GM23338 (cell line): ENCODE results near the gene BANK1. TPM values are rescaled to one million over a fixed set of nuclear protein-coding genes. Genes with fewer than 3 reads are reported as not detected.

Experiments
- ATAC-seq: fragments of 200-7000 bp; cut with Tn5 transposase; 3 replicates; pipeline ENCODE4 v1.9.1; 2020
- DNase-seq: peaks from one replicate; pipeline ENCODE4 v3.0.0-alpha.2; 2015; ENCODE audit warnings: low spot score
- H2AFZ ChIP-seq: fragments of 200-600 bp; sonication (generic); 2 replicates; pipeline ENCODE4 v1.8.0; 2016; ENCODE audit warnings: antibody characterized with exemption, mild to moderate bottlenecking, moderate library complexity
- H3F3A ChIP-seq: fragments of 200-600 bp; sonication (generic); replicated peaks from 2 replicates; pipeline ENCODE4 v1.8.0; 2017; ENCODE audit warnings: antibody characterized with exemption, mixed run types, low read depth
- H3K27ac ChIP-seq: fragments of 200-600 bp; sonication (generic); 2 replicates; pipeline ENCODE4 v1.6.1; 2016; ENCODE audit warnings: low read depth
- H3K27me3 ChIP-seq: fragments of 200-600 bp; sonication (generic); 2 replicates; pipeline ENCODE4 v1.8.0; 2016; ENCODE audit warnings: mild to moderate bottlenecking, mixed run types, moderate library complexity; ENCODE audit not compliant: insufficient read depth
- H3K36me3 ChIP-seq: fragments of 200-600 bp; sonication (generic); 2 replicates; pipeline ENCODE4 v1.8.0; 2016; ENCODE audit warnings: mild to moderate bottlenecking; ENCODE audit not compliant: insufficient read depth
- H3K4me1 ChIP-seq: fragments of 200-600 bp; sonication (generic); 2 replicates; pipeline ENCODE4 v1.8.0; 2016; ENCODE audit warnings: mild to moderate bottlenecking, moderate library complexity; ENCODE audit not compliant: insufficient read depth
- H3K4me2 ChIP-seq: fragments of 200-600 bp; sonication (generic); 2 replicates; pipeline ENCODE4 v1.7.1; 2017; ENCODE audit warnings: mixed run types
- H3K4me3 ChIP-seq: fragments of 200-600 bp; sonication (generic); 2 replicates; pipeline ENCODE4 v1.6.1; 2016; ENCODE audit warnings: mixed run types
- H3K79me2 ChIP-seq: fragments of 200-600 bp; sonication (generic); replicated peaks from 2 replicates; pipeline ENCODE4 v1.8.0; 2017; ENCODE audit warnings: mild to moderate bottlenecking; ENCODE audit not compliant: insufficient read depth
- H3K9me2 ChIP-seq: fragments of 200-600 bp; sonication (generic); 2 replicates; pipeline ENCODE4 v1.8.0; 2017; ENCODE audit not compliant: insufficient read depth
- H4K20me1 ChIP-seq: fragments of 200-600 bp; sonication (generic); replicated peaks from 2 replicates; pipeline ENCODE4 v1.8.0; 2017; ENCODE audit warnings: mild to moderate bottlenecking; ENCODE audit not compliant: insufficient read depth
- H3K27ac Mint-ChIP-seq: 2 replicates; pipeline ENCODE4 v1.8.0; 2020; ENCODE audit warnings: inconsistent platforms, mild to moderate bottlenecking, moderate library complexity, mixed read lengths
- H3K27me3 Mint-ChIP-seq: 3 replicates; pipeline ENCODE4 v1.8.0; 2022; ENCODE audit warnings: low read depth, mild to moderate bottlenecking, moderate library complexity, mixed read lengths, inconsistent platforms; ENCODE audit not compliant: insufficient read depth, poor library complexity
- H3K36me3 Mint-ChIP-seq: 3 replicates; pipeline ENCODE4 v1.8.0; 2021; ENCODE audit warnings: low read depth, mild to moderate bottlenecking, inconsistent platforms, moderate library complexity, mixed read lengths
- H3K4me1 Mint-ChIP-seq: 3 replicates; pipeline ENCODE4 v1.8.0; 2020; ENCODE audit warnings: mild to moderate bottlenecking, inconsistent platforms, mixed read lengths
- H3K4me3 Mint-ChIP-seq: 3 replicates; pipeline ENCODE4 v1.8.0; 2021; ENCODE audit warnings: moderate library complexity, mild to moderate bottlenecking, inconsistent platforms, mixed read lengths
- H3K9me3 Mint-ChIP-seq: 3 replicates; pipeline ENCODE4 v1.8.0; 2020; ENCODE audit warnings: moderate library complexity, mild to moderate bottlenecking, inconsistent platforms, mixed read lengths
- CREB1 ChIP-seq: fragments of 250-450 bp; sonication (Bioruptor Pico); IDR thresholded peaks from 2 replicates; pipeline ENCODE4 v1.5.0; 2020; ENCODE audit warnings: low read depth, mild to moderate bottlenecking, moderate library complexity
- EZH2 ChIP-seq: fragments of 200-600 bp; sonication (generic); IDR thresholded peaks from one replicate; pipeline ENCODE4 v1.8.0; 2017; ENCODE audit warnings: antibody characterized with exemption, mild to moderate bottlenecking, low read depth; ENCODE audit not compliant: unreplicated experiment
- EZH2phosphoT487 ChIP-seq: fragments of 200-600 bp; sonication (generic); IDR thresholded peaks from one replicate; pipeline ENCODE4 v1.8.1; 2018; ENCODE audit warnings: antibody characterized with exemption; ENCODE audit not compliant: unreplicated experiment
- JUNB ChIP-seq: IDR thresholded peaks from one replicate; pipeline ENCODE4 v1.6.1; 2016; ENCODE audit warnings: antibody characterized with exemption; ENCODE audit not compliant: unreplicated experiment
- NANOG ChIP-seq: IDR thresholded peaks from 2 replicates; pipeline ENCODE4 v1.6.1; 2016; ENCODE audit warnings: antibody characterized with exemption, borderline replicate concordance
- POLR2AphosphoS5 ChIP-seq: IDR thresholded peaks from 2 replicates; pipeline ENCODE4 v1.6.1; 2016; ENCODE audit warnings: antibody characterized with exemption, low read depth
- STAT1 ChIP-seq: IDR thresholded peaks from one replicate; pipeline ENCODE4 v1.6.1; 2016; ENCODE audit warnings: antibody characterized with exemption; ENCODE audit not compliant: unreplicated experiment
- ZNF114 ChIP-seq: fragments of 250-450 bp; sonication (Bioruptor Pico); IDR thresholded peaks from 2 replicates; pipeline ENCODE4 v1.5.0; 2020; ENCODE audit warnings: mild to moderate bottlenecking, moderate library complexity
- ZNF331 ChIP-seq: fragments of 250-450 bp; sonication (Bioruptor Pico); IDR thresholded peaks from 2 replicates; pipeline ENCODE4 v1.5.0; 2020; ENCODE audit warnings: low read depth, mild to moderate bottlenecking, moderate library complexity
- polyA plus RNA-seq: library from polyadenylated mRNA; unstranded; fragments of >200 nt; fragmentation: Nextera tagmentation; extraction: Ambion mirVana; gene quantifications from 2 replicates; pipeline ENCODE4 v1.2.1, GENCODE V29; 2016
- total RNA-seq: library from RNA; depleted of rRNA; stranded (reverse); fragments of >200 nt; shearing (Covaris generic); gene quantifications from 2 replicates; pipeline ENCODE4 v1.2.3, GENCODE V29; 2014
- TF ChIP-seq, protein P1 (sequence below): IDR thresholded peaks from one replicate; pipeline ENCODE4 v1.6.1; 2018; ENCODE audit warnings: antibody characterized with exemption; ENCODE audit not compliant: unreplicated experiment
- TF ChIP-seq, protein P2 (sequence below), 2 experiments: fragments of 200-600 bp in 1 of 2; sonication (generic) in 1 of 2; conservative IDR thresholded peaks; 2 replicates each; pipeline versions ENCODE4 v1.5.1 to v1.6.1; 2016 to 2017; ENCODE audit warnings: antibody characterized with exemption in 2 of 2, low read depth in 2 of 2, mild to moderate bottlenecking in 2 of 2, moderate library complexity in 1 of 2
- TF ChIP-seq, protein P3 (sequence below): IDR thresholded peaks from 2 replicates; pipeline ENCODE4 v1.6.1; 2016; ENCODE audit warnings: antibody characterized with exemption

Gene BANK1
- total and polyA plus RNA-seq, 2 experiments from 2014 or later, result 0.86 to 0.87 TPM

DNA sequence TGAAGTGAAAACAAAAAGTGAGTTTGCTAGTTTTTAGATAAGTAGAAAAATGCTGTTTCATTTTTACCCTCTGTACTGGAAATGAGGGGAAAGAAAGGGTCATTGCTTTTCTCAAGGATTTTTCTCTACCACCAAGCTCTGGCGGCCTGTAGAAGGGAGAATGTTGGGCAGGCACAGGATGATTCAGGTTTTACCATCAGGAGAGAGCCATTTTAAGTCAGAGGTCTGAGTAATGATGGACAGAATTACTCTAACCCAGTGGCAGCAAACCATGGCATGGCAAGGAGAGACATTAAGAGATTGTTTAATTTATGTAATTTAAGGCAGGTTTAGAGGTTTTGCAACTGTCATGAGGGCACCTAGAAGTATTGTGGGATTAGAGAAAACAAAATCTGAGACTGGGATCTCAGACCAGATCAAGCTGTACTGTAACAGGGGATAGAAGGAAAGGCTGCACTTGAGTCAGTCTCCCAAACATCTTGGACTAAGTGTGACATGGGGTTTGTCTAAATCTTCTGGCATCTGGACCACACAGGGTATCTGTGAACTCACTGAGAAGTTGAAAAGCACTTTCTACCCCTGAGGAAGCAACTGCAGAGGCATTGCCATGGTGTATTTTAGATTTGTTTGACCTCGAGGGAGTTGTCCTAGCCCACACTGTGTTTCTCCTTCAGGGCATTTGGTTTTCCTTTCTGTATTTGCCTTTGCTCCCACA is 81.6 kb downstream of the BANK1 start:
- no peak for TF ChIP-seq CREB1 (CRISPR knock-in tag)
- no peak for TF ChIP-seq EZH2phosphoT487
- no peak for TF ChIP-seq ZNF114
- TF ChIP-seq, protein P1, sequence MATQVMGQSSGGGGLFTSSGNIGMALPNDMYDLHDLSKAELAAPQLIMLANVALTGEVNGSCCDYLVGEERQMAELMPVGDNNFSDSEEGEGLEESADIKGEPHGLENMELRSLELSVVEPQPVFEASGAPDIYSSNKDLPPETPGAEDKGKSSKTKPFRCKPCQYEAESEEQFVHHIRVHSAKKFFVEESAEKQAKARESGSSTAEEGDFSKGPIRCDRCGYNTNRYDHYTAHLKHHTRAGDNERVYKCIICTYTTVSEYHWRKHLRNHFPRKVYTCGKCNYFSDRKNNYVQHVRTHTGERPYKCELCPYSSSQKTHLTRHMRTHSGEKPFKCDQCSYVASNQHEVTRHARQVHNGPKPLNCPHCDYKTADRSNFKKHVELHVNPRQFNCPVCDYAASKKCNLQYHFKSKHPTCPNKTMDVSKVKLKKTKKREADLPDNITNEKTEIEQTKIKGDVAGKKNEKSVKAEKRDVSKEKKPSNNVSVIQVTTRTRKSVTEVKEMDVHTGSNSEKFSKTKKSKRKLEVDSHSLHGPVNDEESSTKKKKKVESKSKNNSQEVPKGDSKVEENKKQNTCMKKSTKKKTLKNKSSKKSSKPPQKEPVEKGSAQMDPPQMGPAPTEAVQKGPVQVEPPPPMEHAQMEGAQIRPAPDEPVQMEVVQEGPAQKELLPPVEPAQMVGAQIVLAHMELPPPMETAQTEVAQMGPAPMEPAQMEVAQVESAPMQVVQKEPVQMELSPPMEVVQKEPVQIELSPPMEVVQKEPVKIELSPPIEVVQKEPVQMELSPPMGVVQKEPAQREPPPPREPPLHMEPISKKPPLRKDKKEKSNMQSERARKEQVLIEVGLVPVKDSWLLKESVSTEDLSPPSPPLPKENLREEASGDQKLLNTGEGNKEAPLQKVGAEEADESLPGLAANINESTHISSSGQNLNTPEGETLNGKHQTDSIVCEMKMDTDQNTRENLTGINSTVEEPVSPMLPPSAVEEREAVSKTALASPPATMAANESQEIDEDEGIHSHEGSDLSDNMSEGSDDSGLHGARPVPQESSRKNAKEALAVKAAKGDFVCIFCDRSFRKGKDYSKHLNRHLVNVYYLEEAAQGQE, result no peak
- no peak for TF ChIP-seq NANOG
- no peak for TF ChIP-seq EZH2
- no peak for TF ChIP-seq JUNB
- TF ChIP-seq STAT1, result no peak
- H3K27me3 Mint-ChIP-seq, result peaks cover 2% of the 10 kb centered on the region

DNA sequence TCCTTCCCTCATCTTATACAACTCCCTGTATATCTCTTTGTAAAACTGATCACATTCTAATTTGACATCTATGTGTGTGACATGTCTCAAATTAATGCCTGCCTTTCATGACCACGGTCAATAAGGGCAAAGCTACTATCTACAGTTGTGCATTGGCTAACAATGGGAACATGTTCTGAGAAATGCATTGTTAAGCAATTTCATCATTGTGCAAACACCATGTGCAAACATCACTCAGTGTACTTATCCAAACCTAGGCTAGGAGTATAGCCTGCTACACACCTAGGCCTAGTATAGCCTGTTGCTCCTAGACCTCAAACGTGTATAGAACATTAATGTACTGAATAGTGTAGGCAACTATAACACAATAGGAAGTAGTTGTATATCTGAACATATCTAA is 95.0 kb downstream of the BANK1 start:
- Mint-ChIP-seq H3K9me3 (no peaks in the 10 kb centered on the region), H3K36me3 (no peaks in the 10 kb centered on the region), H3K4me1 (peaks cover 6% of the 10 kb centered on the region; the same call in 1 of the 3 replicates), H3K27me3 (peaks cover 2% of the 10 kb centered on the region), H3K4me3 (no peak overlapping the region), H3K27ac (no peak overlapping the region; the same call in 1 of the 2 replicates)
- no peaks in the 10 kb centered on the region for H3K79me2 ChIP-seq
- peaks cover 7% of the 10 kb centered on the region; the same call in 1 of the 2 replicates for H3K4me1 ChIP-seq
- no peaks in the 10 kb centered on the region for H3K27me3 ChIP-seq
- H3K27ac ChIP-seq, result no peak overlapping the region
- H2AFZ ChIP-seq, result no peak overlapping the region
- no peak overlapping the region for H3K4me2 ChIP-seq
- ATAC-seq, result no peak
- no peaks in the 10 kb centered on the region for H3K36me3 ChIP-seq
- H3F3A ChIP-seq, result no peaks in the 10 kb centered on the region
- no peaks in the 10 kb centered on the region for H4K20me1 ChIP-seq
- no peak for DNase-seq
- H3K4me3 ChIP-seq, result no peak overlapping the region
- no peaks in the 10 kb centered on the region for H3K9me2 ChIP-seq
- no peak for TF ChIP-seq JUNB
- TF ChIP-seq CREB1 (CRISPR knock-in tag), result no peak
- TF ChIP-seq, protein P2, sequence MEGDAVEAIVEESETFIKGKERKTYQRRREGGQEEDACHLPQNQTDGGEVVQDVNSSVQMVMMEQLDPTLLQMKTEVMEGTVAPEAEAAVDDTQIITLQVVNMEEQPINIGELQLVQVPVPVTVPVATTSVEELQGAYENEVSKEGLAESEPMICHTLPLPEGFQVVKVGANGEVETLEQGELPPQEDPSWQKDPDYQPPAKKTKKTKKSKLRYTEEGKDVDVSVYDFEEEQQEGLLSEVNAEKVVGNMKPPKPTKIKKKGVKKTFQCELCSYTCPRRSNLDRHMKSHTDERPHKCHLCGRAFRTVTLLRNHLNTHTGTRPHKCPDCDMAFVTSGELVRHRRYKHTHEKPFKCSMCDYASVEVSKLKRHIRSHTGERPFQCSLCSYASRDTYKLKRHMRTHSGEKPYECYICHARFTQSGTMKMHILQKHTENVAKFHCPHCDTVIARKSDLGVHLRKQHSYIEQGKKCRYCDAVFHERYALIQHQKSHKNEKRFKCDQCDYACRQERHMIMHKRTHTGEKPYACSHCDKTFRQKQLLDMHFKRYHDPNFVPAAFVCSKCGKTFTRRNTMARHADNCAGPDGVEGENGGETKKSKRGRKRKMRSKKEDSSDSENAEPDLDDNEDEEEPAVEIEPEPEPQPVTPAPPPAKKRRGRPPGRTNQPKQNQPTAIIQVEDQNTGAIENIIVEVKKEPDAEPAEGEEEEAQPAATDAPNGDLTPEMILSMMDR (conservative IDR thresholded peaks at IDR 0.05; ENCODE audit: low read depth in 2 of 2), result no peak
- TF ChIP-seq, protein P3, sequence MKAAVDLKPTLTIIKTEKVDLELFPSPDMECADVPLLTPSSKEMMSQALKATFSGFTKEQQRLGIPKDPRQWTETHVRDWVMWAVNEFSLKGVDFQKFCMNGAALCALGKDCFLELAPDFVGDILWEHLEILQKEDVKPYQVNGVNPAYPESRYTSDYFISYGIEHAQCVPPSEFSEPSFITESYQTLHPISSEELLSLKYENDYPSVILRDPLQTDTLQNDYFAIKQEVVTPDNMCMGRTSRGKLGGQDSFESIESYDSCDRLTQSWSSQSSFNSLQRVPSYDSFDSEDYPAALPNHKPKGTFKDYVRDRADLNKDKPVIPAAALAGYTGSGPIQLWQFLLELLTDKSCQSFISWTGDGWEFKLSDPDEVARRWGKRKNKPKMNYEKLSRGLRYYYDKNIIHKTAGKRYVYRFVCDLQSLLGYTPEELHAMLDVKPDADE, result no peak
- TF ChIP-seq EZH2phosphoT487, result no peak
- TF ChIP-seq POLR2AphosphoS5, result no peak
- no peak for TF ChIP-seq ZNF114
- no peak for TF ChIP-seq EZH2
- TF ChIP-seq ZNF331, result no peak
- TF ChIP-seq STAT1, result no peak
- no peak for TF ChIP-seq NANOG

More for the DNA sequence above, 81.6 kb downstream of the BANK1 start:
- H3K4me1 ChIP-seq, result 0 out of 2 replicates have a peak, but pooled peaks cover 6% of the 10 kb centered on the region
- no peak for ATAC-seq
- H3K9me3 Mint-ChIP-seq, result no peaks in the 10 kb centered on the region
- no peak overlapping the region for H3K27ac Mint-ChIP-seq
- no peak overlapping the region for H3K4me2 ChIP-seq
- H4K20me1 ChIP-seq, result no peaks in the 10 kb centered on the region
- H3K27me3 ChIP-seq, result no peaks in the 10 kb centered on the region
- H3K36me3 Mint-ChIP-seq, result no peaks in the 10 kb centered on the region
- peaks cover 4% of the 10 kb centered on the region; the same call in 2 of the 3 replicates for H3K4me1 Mint-ChIP-seq
- H3K4me3 ChIP-seq, result no peak overlapping the region
- peak; percentile 2 for DNase-seq
- no peaks in the 10 kb centered on the region for H3F3A ChIP-seq
- H2AFZ ChIP-seq, result peak overlapping the region; percentile 53; the same call in 1 of the 2 replicates
- H3K79me2 ChIP-seq, result no peaks in the 10 kb centered on the region
- no peaks in the 10 kb centered on the region; the same call in 1 of the 2 replicates for H3K9me2 ChIP-seq
- no peak overlapping the region for H3K27ac ChIP-seq
- H3K36me3 ChIP-seq, result no peaks in the 10 kb centered on the region
- H3K4me3 Mint-ChIP-seq, result no peak overlapping the region
